IMR-90 (cell line): ENCODE results near the gene GNAT1. TPM values are rescaled to one million over a fixed set of nuclear protein-coding genes. Genes with fewer than 3 reads are reported as not detected.

Source experiments
- ATAC-seq: fragments of 200-7000 bp; cut with Tn5 transposase; 2 replicates; pipeline ENCODE4 v1.9.1; 2020; ENCODE audit warnings: low read depth, mild to moderate bottlenecking, moderate library complexity
- BruUV-seq: library from RNA; stranded (reverse); fragments of 400-500 nt; replicated peaks from 2 replicates; lab custom pipeline; 2021; lab: Mats Ljungman, UMichigan
- CTCF ChIA-PET: fragments of 300-600 bp; formaldehyde crosslinking; extraction: SDS; loops from one replicate; lab custom pipeline; 2021; ENCODE audit warnings: antibody characterized with exemption; lab: Yijun Ruan, JAX
- POLR2A ChIA-PET: fragments of 300-600 bp; sonication (Branson Sonifier 250); formaldehyde crosslinking; loops from one replicate; lab custom pipeline; 2022; ENCODE audit warnings: antibody characterized with exemption; ENCODE audit not compliant: unreplicated experiment; lab: Charles Lee
- DNase-seq: peaks from one replicate; pipeline ENCODE4 v3.0.0; 2013
- H2AFZ ChIP-seq: replicated peaks from 2 replicates; pipeline ENCODE3; 2013; ENCODE audit warnings: low read length, mild to moderate bottlenecking; ENCODE audit not compliant: poor library complexity
- H2AK5ac ChIP-seq: 2 replicates; pipeline ENCODE4 v1.6.1; 2013; ENCODE audit warnings: low read depth, low read length, inconsistent platforms
- H2AK9ac ChIP-seq: replicated peaks from 2 replicates; pipeline ENCODE3; 2013; ENCODE audit warnings: mild to moderate bottlenecking, low read depth, low read length, moderate library complexity; ENCODE audit not compliant: poor library complexity
- H2BK120ac ChIP-seq: 2 replicates; pipeline ENCODE4 v1.6.1; 2013; ENCODE audit warnings: low read depth, low read length, inconsistent platforms
- H2BK15ac ChIP-seq: 3 replicates; pipeline ENCODE4 v1.6.1; 2013; ENCODE audit warnings: low read depth, low read length, inconsistent platforms
- H2BK20ac ChIP-seq: 2 replicates; pipeline ENCODE4 v1.6.1; 2013; ENCODE audit warnings: low read depth, mild to moderate bottlenecking, inconsistent platforms, low read length, moderate library complexity
- H2BK5ac ChIP-seq: 2 replicates; pipeline ENCODE4 v1.6.1; 2013; ENCODE audit warnings: mild to moderate bottlenecking, low read depth, low read length, inconsistent platforms; ENCODE audit not compliant: poor library complexity, severe bottlenecking
- H3K14ac ChIP-seq: replicated peaks from 2 replicates; pipeline ENCODE4 v1.6.1; 2013; ENCODE audit warnings: low read depth, low read length, inconsistent platforms
- H3K18ac ChIP-seq: 2 replicates; pipeline ENCODE4 v1.6.1; 2013; ENCODE audit warnings: low read depth, low read length, control low read depth
- H3K23ac ChIP-seq: 2 replicates; pipeline ENCODE4 v1.6.1; 2013; ENCODE audit warnings: low read depth, low read length, inconsistent platforms
- H3K27ac ChIP-seq: 2 replicates; pipeline ENCODE4 v1.5.1; 2013; ENCODE audit warnings: mild to moderate bottlenecking, control low read depth, low read length; ENCODE audit not compliant: insufficient read depth
- H3K27me3 ChIP-seq: 2 replicates; pipeline ENCODE4 v1.6.1; 2013; ENCODE audit warnings: low read length; ENCODE audit not compliant: control insufficient read depth, insufficient read depth
- H3K36me3 ChIP-seq: 2 replicates; pipeline ENCODE4 v1.6.1; 2013; ENCODE audit warnings: low read length, mixed read lengths; ENCODE audit not compliant: control insufficient read depth, insufficient read depth
- H3K4ac ChIP-seq: 2 replicates; pipeline ENCODE4 v1.6.1; 2013; ENCODE audit warnings: low read depth, low read length, inconsistent platforms
- H3K4me1 ChIP-seq: 2 replicates; pipeline ENCODE4 v1.6.1; 2013; ENCODE audit warnings: low read length, mixed read lengths; ENCODE audit not compliant: control insufficient read depth, insufficient read depth
- H3K4me2 ChIP-seq: 2 replicates; pipeline ENCODE4 v1.6.1; 2013; ENCODE audit warnings: low read depth, mild to moderate bottlenecking, control low read depth, low read length, moderate library complexity
- H3K4me3 ChIP-seq: 2 replicates; pipeline ENCODE4 v1.5.1; 2013; ENCODE audit warnings: low read depth, mild to moderate bottlenecking, control low read depth, low read length, moderate library complexity; ENCODE audit not compliant: insufficient read depth
- H3K56ac ChIP-seq: 2 replicates; pipeline ENCODE4 v1.6.1; 2013; ENCODE audit warnings: low read length, inconsistent platforms; ENCODE audit not compliant: insufficient read depth; ENCODE audit errors: extremely low read depth
- H3K79me1 ChIP-seq, 2 experiments: 2 replicates each; pipeline ENCODE4 v1.6.1; 2013; ENCODE audit warnings: low read length in 2 of 2, inconsistent platforms in 1 of 2, low read depth in 1 of 2
- H3K9ac ChIP-seq: 2 replicates; pipeline ENCODE4 v1.6.1; 2013; ENCODE audit warnings: low read depth, low read length, control low read depth
- H3K9me1 ChIP-seq: 2 replicates; pipeline ENCODE4 v1.6.1; 2013; ENCODE audit warnings: low read length, inconsistent platforms; ENCODE audit not compliant: insufficient read depth
- H3K9me3 ChIP-seq: 2 replicates; pipeline ENCODE4 v1.6.1; 2013; ENCODE audit warnings: low read length; ENCODE audit not compliant: control insufficient read depth, insufficient read depth
- H4K20me1 ChIP-seq: 2 replicates; pipeline ENCODE4 v1.6.1; 2013; ENCODE audit warnings: low read length, inconsistent platforms; ENCODE audit not compliant: insufficient read depth
- H4K5ac ChIP-seq: 2 replicates; pipeline ENCODE4 v1.6.1; 2013; ENCODE audit warnings: mild to moderate bottlenecking, low read depth, low read length, control low read depth
- H4K8ac ChIP-seq, 2 experiments: 2 replicates each; pipeline ENCODE4 v1.6.1; 2013; ENCODE audit warnings: low read depth in 2 of 2, low read length in 2 of 2, control low read depth in 1 of 2, inconsistent platforms in 1 of 2
- H4K91ac ChIP-seq: 2 replicates; pipeline ENCODE4 v1.6.1; 2013; ENCODE audit warnings: low read depth, low read length, inconsistent platforms; ENCODE audit not compliant: insufficient read depth
- BHLHE40 ChIP-seq: fragments of 150-350 bp; IDR thresholded peaks from 2 replicates; pipeline ENCODE4 v1.6.1; 2016; ENCODE audit warnings: mild to moderate bottlenecking, low read depth, low read length
- CEBPB ChIP-seq: IDR thresholded peaks from 2 replicates; pipeline ENCODE4 v1.6.1; 2012; ENCODE audit warnings: low read depth, low read length, improper control_type of control experiment
- CHD1 ChIP-seq: IDR thresholded peaks from 2 replicates; pipeline ENCODE4 v1.6.1; 2012; ENCODE audit warnings: low read depth, low read length, improper control_type of control experiment
- FOS ChIP-seq: fragments of 150-350 bp; IDR thresholded peaks from 2 replicates; pipeline ENCODE4 v1.6.1; 2016; ENCODE audit warnings: low read depth, low read length
- MAFK ChIP-seq: IDR thresholded peaks from 2 replicates; pipeline ENCODE4 v1.6.1; 2012; ENCODE audit warnings: low read depth, low read length, improper control_type of control experiment
- MAZ ChIP-seq: IDR thresholded peaks from 2 replicates; pipeline ENCODE4 v1.6.1; 2012; ENCODE audit warnings: low read depth, mild to moderate bottlenecking, low read length, improper control_type of control experiment, moderate library complexity, borderline replicate concordance
- NFE2L2 ChIP-seq: fragments of 150-350 bp; IDR thresholded peaks from 2 replicates; pipeline ENCODE4 v1.6.1; 2016; ENCODE audit warnings: low read depth, mild to moderate bottlenecking, low read length
- RAD21 ChIP-seq: IDR thresholded peaks from 2 replicates; pipeline ENCODE4 v1.6.1; 2012; ENCODE audit warnings: low read length, improper control_type of control experiment
- RCOR1 ChIP-seq: IDR thresholded peaks from 2 replicates; pipeline ENCODE4 v1.6.1; 2012; ENCODE audit warnings: mild to moderate bottlenecking, low read length, improper control_type of control experiment; ENCODE audit not compliant: insufficient replicate concordance
- RFX5 ChIP-seq: IDR thresholded peaks from 2 replicates; pipeline ENCODE4 v1.8.0; 2012; ENCODE audit warnings: low read depth, mild to moderate bottlenecking, low read length, moderate library complexity
- USF2 ChIP-seq: fragments of 150-350 bp; IDR thresholded peaks from 2 replicates; pipeline ENCODE4 v1.6.1; 2017; ENCODE audit warnings: mild to moderate bottlenecking, antibody characterized with exemption, low read length, low read depth
- WGBS, 2 experiments: methylation state at CpG; one replicate each; pipeline versions ENCODE4 v1.1.5 to v1.1.7; 2013; ENCODE audit warnings: missing lambda C conversion rate in 2 of 2; ENCODE audit not compliant: insufficient read length in 1 of 2; ENCODE audit errors: extremely low coverage in 2 of 2; 5-methylcytosine and 5-hydroxymethylcytosine counted together
- dilution Hi-C: fragments of 300-500 bp; cut with HindIII; formaldehyde crosslinking; loops from one replicate; pipeline ENCODE4 v1.14.3; 2018; ENCODE audit warnings: low sequenced_read_pairs; ENCODE audit not compliant: unreplicated experiment
- in situ Hi-C: fragments of 300-500 bp; cut with MboI; formaldehyde crosslinking; loops from 3 replicates; pipeline ENCODE4 v1.14.3; 2019; ENCODE audit warnings: low sequenced_read_pairs, inconsistent platforms, mixed read lengths
- intact Hi-C: fragments of 100-400 bp; cut with micrococcal nuclease; formaldehyde crosslinking; loops from 2 replicates; pipeline ENCODE4 v1.10.0; 2022
- polyA plus RNA-seq, 3 experiments: library from polyadenylated mRNA; depleted of rRNA; stranded (reverse); fragments of >200 nt; gene quantifications; 2 replicates each; pipeline ENCODE4 v1.2.3, GENCODE V29; 2012; ENCODE audit warnings: low replicate concordance in 1 of 3
- total RNA-seq: library from RNA; depleted of rRNA; stranded (reverse); fragments of >200 nt; gene quantifications from 2 replicates; pipeline ENCODE4 v1.2.3, GENCODE V29; 2012
- TF ChIP-seq, protein P1 (sequence below): fragments of 150-350 bp; IDR thresholded peaks from 2 replicates; pipeline ENCODE4 v1.6.1; 2016; ENCODE audit warnings: low read depth, mild to moderate bottlenecking, low read length, moderate library complexity, borderline replicate concordance
- TF ChIP-seq, protein P2 (sequence below): conservative IDR thresholded peaks from 2 replicates; pipeline ENCODE4 v1.5.1; 2012; ENCODE audit warnings: mild to moderate bottlenecking, low read depth, low read length, improper control_type of control experiment

GNAT1 gene
- total and polyA plus RNA-seq, 2 of the 4 experiments (the other 2 are of a cell fraction) = not detected

GRCh38 chr3:50167069-50167840 lies 24.2 kb upstream of the GNAT1 start:
- peak overlapping the region; percentile 64 for H2AFZ ChIP-seq
- peak overlapping the region; percentile 74; the same call in 1 of the 2 replicates for H3K23ac ChIP-seq
- peak overlapping the region; percentile 61 for H2BK5ac ChIP-seq
- ATAC-seq (no peak; the same call in 1 of the 2 replicates), DNase-seq (peak; percentile 36)
- H2AK5ac ChIP-seq = peak overlapping the region; percentile 83
- H3K9ac ChIP-seq = no peak overlapping the region; the same call in 1 of the 2 replicates
- H3K79me1 ChIP-seq = peaks cover 15 to 92% of the 10 kb centered on the region in 2 experiments; a peak in 3 of 4 replicates
- peak overlapping the region; percentile 9; the same call in 1 of the 3 replicates for H2BK15ac ChIP-seq
- H3K36me3 ChIP-seq = peaks cover under 1% of the 10 kb centered on the region; the same call in 1 of the 2 replicates
- H2BK20ac ChIP-seq = peak overlapping the region; percentile 80
- peak overlapping the region; percentile 44; the same call in 1 of the 2 replicates for H3K18ac ChIP-seq
- dilution Hi-C loops (no loop called here), intact Hi-C loops (no loop called here), in situ Hi-C loops (no loop called here)
- H3K4ac ChIP-seq = peak overlapping the region; percentile 94
- H3K27ac ChIP-seq = peak overlapping the region; percentile 27
- H3K27me3 ChIP-seq = no peaks in the 10 kb centered on the region
- ChIA-PET CTCF (no interaction called here), POLR2A (no interaction called here)
- no peaks in the 10 kb centered on the region for H3K9me3 ChIP-seq
- H3K4me2 ChIP-seq = peak overlapping the region; percentile 10; the same call in 1 of the 2 replicates
- H4K20me1 ChIP-seq = peaks cover 4% of the 10 kb centered on the region; the same call in 1 of the 2 replicates
- 44% methylated on average over 8 of the region's 16 CpGs; no CpG with 5 or more reads in 1 of the 2 experiments for WGBS, 2 experiments
- H4K91ac ChIP-seq = peak overlapping the region; percentile 78
- H3K9me1 ChIP-seq = peaks cover 48% of the 10 kb centered on the region
- H4K5ac ChIP-seq = peak overlapping the region; percentile 33
- H4K8ac ChIP-seq = peak overlapping the region in 1 of 2 experiments; percentile 61; a peak in 2 of 4 replicates
- peak overlapping the region; percentile 83 for H3K14ac ChIP-seq
- 0 out of 2 replicates have a peak overlapping the region, but pooled peaks have one; percentile 16 for H3K56ac ChIP-seq
- BruUV-seq = no TSS peak
- H3K4me3 ChIP-seq = no peak overlapping the region
- peak overlapping the region; percentile 83 for H2BK120ac ChIP-seq
- peaks cover 64% of the 10 kb centered on the region for H3K4me1 ChIP-seq
- H2AK9ac ChIP-seq = peak overlapping the region; percentile 86
- TF ChIP-seq MAFK = no peak
- TF ChIP-seq CEBPB = no peak
- TF ChIP-seq, protein P1, sequence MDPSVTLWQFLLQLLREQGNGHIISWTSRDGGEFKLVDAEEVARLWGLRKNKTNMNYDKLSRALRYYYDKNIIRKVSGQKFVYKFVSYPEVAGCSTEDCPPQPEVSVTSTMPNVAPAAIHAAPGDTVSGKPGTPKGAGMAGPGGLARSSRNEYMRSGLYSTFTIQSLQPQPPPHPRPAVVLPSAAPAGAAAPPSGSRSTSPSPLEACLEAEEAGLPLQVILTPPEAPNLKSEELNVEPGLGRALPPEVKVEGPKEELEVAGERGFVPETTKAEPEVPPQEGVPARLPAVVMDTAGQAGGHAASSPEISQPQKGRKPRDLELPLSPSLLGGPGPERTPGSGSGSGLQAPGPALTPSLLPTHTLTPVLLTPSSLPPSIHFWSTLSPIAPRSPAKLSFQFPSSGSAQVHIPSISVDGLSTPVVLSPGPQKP = no peak
- no peak for TF ChIP-seq RAD21
- TF ChIP-seq BHLHE40 = no peak
- TF ChIP-seq FOS = no peak
- no peak for TF ChIP-seq RCOR1
- TF ChIP-seq CHD1 = no peak
- TF ChIP-seq USF2 = no peak
- no peak for TF ChIP-seq MAZ
- TF ChIP-seq RFX5 = no peak
- TF ChIP-seq, protein P2, sequence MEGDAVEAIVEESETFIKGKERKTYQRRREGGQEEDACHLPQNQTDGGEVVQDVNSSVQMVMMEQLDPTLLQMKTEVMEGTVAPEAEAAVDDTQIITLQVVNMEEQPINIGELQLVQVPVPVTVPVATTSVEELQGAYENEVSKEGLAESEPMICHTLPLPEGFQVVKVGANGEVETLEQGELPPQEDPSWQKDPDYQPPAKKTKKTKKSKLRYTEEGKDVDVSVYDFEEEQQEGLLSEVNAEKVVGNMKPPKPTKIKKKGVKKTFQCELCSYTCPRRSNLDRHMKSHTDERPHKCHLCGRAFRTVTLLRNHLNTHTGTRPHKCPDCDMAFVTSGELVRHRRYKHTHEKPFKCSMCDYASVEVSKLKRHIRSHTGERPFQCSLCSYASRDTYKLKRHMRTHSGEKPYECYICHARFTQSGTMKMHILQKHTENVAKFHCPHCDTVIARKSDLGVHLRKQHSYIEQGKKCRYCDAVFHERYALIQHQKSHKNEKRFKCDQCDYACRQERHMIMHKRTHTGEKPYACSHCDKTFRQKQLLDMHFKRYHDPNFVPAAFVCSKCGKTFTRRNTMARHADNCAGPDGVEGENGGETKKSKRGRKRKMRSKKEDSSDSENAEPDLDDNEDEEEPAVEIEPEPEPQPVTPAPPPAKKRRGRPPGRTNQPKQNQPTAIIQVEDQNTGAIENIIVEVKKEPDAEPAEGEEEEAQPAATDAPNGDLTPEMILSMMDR = no peak
- no peak for TF ChIP-seq NFE2L2
